22Rv1 (cell line): Measurements from ENCODE around the gene RAE1.

Source experiments
- CTCF ChIP-seq: fragments of 450-650 bp; IDR thresholded peaks from 2 replicates; pipeline ENCODE4 v1.5.1; 2017; ENCODE audit warnings: mild to moderate bottlenecking
- ZFX ChIP-seq: fragments of 450-650 bp; IDR thresholded peaks from 2 replicates; pipeline ENCODE4 v1.6.1; 2017; ENCODE audit warnings: antibody characterized with exemption, borderline replicate concordance

- no peak for TF ChIP-seq CTCF
- no peak for TF ChIP-seq ZFX
These were observed 67.0 kb downstream of the RAE1 start for GRCh38 chr20:57417830-57418780.
